ENCODE measurements around the gene FOSB.

DNA sequence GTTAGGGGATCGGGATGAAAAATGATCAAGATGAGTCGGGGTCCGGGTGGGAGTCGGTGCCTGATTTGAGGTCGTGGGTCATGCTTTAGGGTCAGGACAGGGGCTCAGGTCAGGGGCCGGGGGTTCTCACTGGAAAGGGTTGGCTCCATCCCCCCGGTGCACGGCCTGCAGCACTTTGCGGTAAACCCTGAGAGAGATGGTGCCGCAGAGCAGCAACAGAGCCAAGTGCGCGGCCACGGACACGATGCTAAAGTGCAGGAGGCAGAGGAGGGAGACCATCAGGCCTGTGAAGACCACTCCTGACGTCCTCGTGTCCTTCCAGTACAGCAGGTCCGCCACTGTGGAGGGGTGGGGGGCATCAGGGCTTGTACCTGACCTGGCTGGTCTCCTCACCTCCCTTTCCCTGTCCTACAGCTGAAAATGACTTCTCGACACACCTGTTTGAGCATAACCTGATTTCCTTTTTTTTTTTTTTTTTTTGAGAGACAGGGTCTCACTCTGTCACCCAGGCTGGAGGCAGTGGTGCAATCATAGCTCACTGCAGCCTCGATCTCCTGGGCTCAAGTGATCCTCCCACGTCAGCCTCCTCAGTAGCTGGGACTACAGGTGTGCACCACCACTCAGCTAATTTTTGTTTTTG, 21.5 kb downstream of the FOSB start:
- TF ChIP-seq, protein P1, sequence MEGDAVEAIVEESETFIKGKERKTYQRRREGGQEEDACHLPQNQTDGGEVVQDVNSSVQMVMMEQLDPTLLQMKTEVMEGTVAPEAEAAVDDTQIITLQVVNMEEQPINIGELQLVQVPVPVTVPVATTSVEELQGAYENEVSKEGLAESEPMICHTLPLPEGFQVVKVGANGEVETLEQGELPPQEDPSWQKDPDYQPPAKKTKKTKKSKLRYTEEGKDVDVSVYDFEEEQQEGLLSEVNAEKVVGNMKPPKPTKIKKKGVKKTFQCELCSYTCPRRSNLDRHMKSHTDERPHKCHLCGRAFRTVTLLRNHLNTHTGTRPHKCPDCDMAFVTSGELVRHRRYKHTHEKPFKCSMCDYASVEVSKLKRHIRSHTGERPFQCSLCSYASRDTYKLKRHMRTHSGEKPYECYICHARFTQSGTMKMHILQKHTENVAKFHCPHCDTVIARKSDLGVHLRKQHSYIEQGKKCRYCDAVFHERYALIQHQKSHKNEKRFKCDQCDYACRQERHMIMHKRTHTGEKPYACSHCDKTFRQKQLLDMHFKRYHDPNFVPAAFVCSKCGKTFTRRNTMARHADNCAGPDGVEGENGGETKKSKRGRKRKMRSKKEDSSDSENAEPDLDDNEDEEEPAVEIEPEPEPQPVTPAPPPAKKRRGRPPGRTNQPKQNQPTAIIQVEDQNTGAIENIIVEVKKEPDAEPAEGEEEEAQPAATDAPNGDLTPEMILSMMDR (IDR thresholded peaks at IDR 0.05), result no peak
- TF ChIP-seq POLR2AphosphoS5 (IDR thresholded peaks at IDR 0.05), result no peak
- TF ChIP-seq EP300 (IDR thresholded peaks at IDR 0.05), result no peak
- TF ChIP-seq POLR2A (IDR thresholded peaks at IDR 0.05), result no peak

Measured in sigmoid colon (tissue), 4 donors.